ENCODE measurements around the gene AWAT2.

Gene AWAT2

DNA sequence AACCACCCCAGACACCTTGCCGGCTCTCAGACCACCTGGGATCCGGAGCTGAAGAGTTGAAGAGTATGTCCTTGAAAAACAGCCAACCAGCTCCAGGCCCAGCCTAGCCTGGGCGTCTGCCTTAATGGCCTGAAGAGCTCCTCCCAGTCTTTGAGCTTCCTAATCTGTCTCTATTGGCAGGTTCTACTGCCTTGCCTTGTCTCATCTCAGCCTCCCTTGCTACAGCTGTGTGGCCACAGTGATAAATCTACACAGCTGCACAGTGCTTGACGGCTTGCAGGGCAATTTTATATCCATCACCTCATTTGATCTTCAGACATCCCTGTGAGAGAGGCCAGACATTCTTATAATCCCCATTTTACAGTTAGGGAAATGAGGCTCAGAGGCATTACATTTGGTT is 19.9 kb downstream of the AWAT2 start:
- H3K9me3 ChIP-seq (ENCODE audit: control insufficient read depth, insufficient read depth, low read depth, low read length), result no peaks in the 10 kb centered on the region
- no peak for TF ChIP-seq HOXD13 (CRISPR knock-in tag; IDR thresholded peaks at IDR 0.05; ENCODE audit: borderline replicate concordance)
- TF ChIP-seq ZNF449 (tag by site-specific recombination; IDR thresholded peaks at IDR 0.05), result no peak
- TF ChIP-seq ZNF530 (tag by site-specific recombination; IDR thresholded peaks at IDR 0.05; ENCODE audit: low read depth), result no peak
- TF ChIP-seq ZNF311 (tag by site-specific recombination; IDR thresholded peaks at IDR 0.05; ENCODE audit: borderline replicate concordance), result no peak
- TF ChIP-seq ZNF335 (tag by site-specific recombination; conservative IDR thresholded peaks at IDR 0.05), result no peak
- no peak for TF ChIP-seq PRDM4 (tag by site-specific recombination; IDR thresholded peaks at IDR 0.05)
- TF ChIP-seq ZNF223 (tag by site-specific recombination; IDR thresholded peaks at IDR 0.05), result no peak
- TF ChIP-seq SALL2 (tag by site-specific recombination; IDR thresholded peaks at IDR 0.05; ENCODE audit: borderline replicate concordance), result no peak
- no peak for TF ChIP-seq SCRT1 (tag by site-specific recombination; IDR thresholded peaks at IDR 0.05; ENCODE audit: borderline replicate concordance)
- no peak for TF ChIP-seq KLF1 (tag by site-specific recombination; IDR thresholded peaks at IDR 0.05)
- no peak for TF ChIP-seq ZNF768 (tag by site-specific recombination; IDR thresholded peaks at IDR 0.05)
- ChIA-PET CTCF (interaction anchor here (0.6 to 5.8 kb wide), 35 partner anchors 9 to 1853 kb away, joined by 3 to 56 read pairs (median 4); no protein-coding TSS in a partner anchor), POLR2A (no interaction called here)
- H3K4me1 ChIP-seq (ENCODE audit: control insufficient read depth, insufficient read depth, low read length), result no peaks in the 10 kb centered on the region
- no peak overlapping the region for H3K4me3 ChIP-seq (ENCODE audit: low read depth, low read length)
- H3K36me3 ChIP-seq (ENCODE audit: control insufficient read depth in 2 of 2, insufficient read depth in 1 of 2, low read length in 2 of 2), result peaks cover 0 to 2% of the 10 kb centered on the region in 2 experiments; a peak in 1 of 3 replicates
- no peak overlapping the region for H3K27ac ChIP-seq (ENCODE audit: extremely low read depth, low read depth, low read length)

GRCh38 chrX:70026851-70027200 is 22.9 kb downstream of the AWAT2 start:
- Histone ChIP-seq H3K36me3 (ENCODE audit: control insufficient read depth in 2 of 2, insufficient read depth in 1 of 2, low read length in 2 of 2) (no peaks in the 10 kb centered on the region), H3K9me3 (ENCODE audit: control insufficient read depth, insufficient read depth, low read depth, low read length) (no peaks in the 10 kb centered on the region; the same call in 1 of the 2 replicates), H3K27ac (ENCODE audit: extremely low read depth, low read depth, low read length) (no peak overlapping the region), H3K4me1 (ENCODE audit: control insufficient read depth, insufficient read depth, low read length) (no peaks in the 10 kb centered on the region), H3K4me3 (ENCODE audit: low read depth, low read length) (no peak overlapping the region)
- TF ChIP-seq ZNF174 (tag by site-specific recombination; IDR thresholded peaks at IDR 0.05), result no peak
- ChIA-PET POLR2A (no interaction called here), CTCF (interaction anchor here (0.7 to 1.4 kb wide), 3 partner anchors 71 to 410 kb away, joined by 4 to 6 read pairs (median 5); no protein-coding TSS in a partner anchor)

DNA sequence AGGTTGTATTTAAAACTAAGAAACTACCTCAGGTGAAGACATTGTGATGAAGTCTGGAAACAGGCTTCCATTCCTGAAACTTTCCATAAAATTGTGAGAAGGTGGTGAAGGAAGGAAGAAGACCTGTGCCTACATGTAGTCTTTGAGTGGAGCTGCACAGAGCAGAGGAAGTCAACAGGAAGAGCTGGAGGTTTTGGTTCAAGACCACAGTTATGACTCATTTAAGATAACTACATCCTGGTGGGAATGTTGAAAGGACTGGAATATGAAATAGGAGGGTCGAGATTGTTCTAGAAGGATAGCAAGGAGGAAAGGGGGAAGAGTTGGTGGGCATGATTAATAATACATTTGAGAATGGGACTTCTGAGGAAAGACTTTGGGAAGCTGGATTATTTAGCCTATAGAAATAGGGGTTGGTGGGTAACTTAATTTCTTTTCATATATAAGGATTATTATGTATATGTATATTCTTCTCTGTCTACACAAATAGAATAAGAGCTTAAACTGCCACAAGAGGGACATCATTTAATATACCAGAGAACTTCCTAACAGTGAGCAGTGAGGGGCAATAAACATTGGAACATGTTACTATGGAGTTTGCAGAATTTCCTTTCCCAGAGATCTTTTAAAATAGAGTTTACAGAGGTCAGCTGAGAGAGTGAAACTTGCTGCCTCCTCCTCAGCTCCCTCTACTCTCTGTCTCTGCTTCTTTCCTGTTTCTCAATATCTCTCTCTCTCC is 23.5 kb downstream of the AWAT2 start:
- no peaks in the 10 kb centered on the region for H3K36me3 ChIP-seq (ENCODE audit: control insufficient read depth in 2 of 2, insufficient read depth in 1 of 2, low read length in 2 of 2)
- H3K9me3 ChIP-seq (ENCODE audit: control insufficient read depth, insufficient read depth, low read depth, low read length), result no peaks in the 10 kb centered on the region; the same call in 1 of the 2 replicates
- no peaks in the 10 kb centered on the region for H3K4me1 ChIP-seq (ENCODE audit: control insufficient read depth, insufficient read depth, low read length)
- H3K4me3 ChIP-seq (ENCODE audit: low read depth, low read length), result no peak overlapping the region
- POLR2A ChIA-PET, result no interaction called here
- H3K27ac ChIP-seq (ENCODE audit: extremely low read depth, low read depth, low read length), result no peak overlapping the region
- CTCF ChIA-PET, result interaction anchor here (0.6 to 1.4 kb wide), 4 partner anchors 10 to 602 kb away, joined by 3 to 6 read pairs (median 6); no protein-coding TSS in a partner anchor
- TF ChIP-seq ZNF184 (tag by site-specific recombination; IDR thresholded peaks at IDR 0.05) (no peak), ZBTB48 (tag by site-specific recombination; IDR thresholded peaks at IDR 0.05) (no peak), GFI1B (tag by site-specific recombination; IDR thresholded peaks at IDR 0.05) (no peak), ZNF560 (tag by site-specific recombination; IDR thresholded peaks at IDR 0.05; ENCODE audit: borderline replicate concordance) (no peak), ZNF311 (tag by site-specific recombination; IDR thresholded peaks at IDR 0.05; ENCODE audit: borderline replicate concordance) (no peak), ZNF350 (tag by site-specific recombination; IDR thresholded peaks at IDR 0.05) (no peak), SP7 (tag by site-specific recombination; IDR thresholded peaks at IDR 0.05) (no peak), ZNF48 (tag by site-specific recombination; IDR thresholded peaks at IDR 0.05) (no peak), KLF16 (tag by site-specific recombination; IDR thresholded peaks at IDR 0.05) (no peak), ZNF239 (tag by site-specific recombination; IDR thresholded peaks at IDR 0.05) (no peak), RBAK (tag by site-specific recombination; IDR thresholded peaks at IDR 0.05) (no peak), ZNF146 (tag by site-specific recombination; IDR thresholded peaks at IDR 0.05) (no peak), ZNF555 (tag by site-specific recombination; conservative IDR thresholded peaks at IDR 0.05) (no peak)

Measured in HEK293 (cell line).